ENCODE data around the gene TLE5. TPM values are rescaled to one million over a fixed set of nuclear protein-coding genes. Genes with fewer than 3 reads are reported as not detected.

TLE5 gene
- total RNA-seq, 2 experiments from 2014 or later: 722 to 793 TPM

DNA sequence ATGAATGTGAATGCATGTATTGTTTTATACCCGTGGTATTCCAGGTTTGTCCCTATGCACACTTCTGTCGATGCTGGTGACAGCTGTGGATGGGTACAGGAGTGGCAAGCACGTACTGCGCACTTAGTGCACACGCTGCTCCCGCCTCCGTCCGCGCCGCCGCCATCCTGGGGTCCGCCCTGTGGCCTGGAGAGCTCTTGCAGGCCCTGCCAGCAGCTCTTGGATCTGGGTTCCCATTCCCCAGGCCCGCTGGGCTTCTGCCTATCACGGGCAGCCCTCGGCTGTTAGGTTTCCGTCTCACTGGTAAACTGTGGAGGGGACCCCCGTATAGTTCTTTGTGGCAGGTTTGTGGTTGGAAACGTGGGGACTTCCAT is 35.8 kb upstream of the TLE5 start:
- H3K4me3 Mint-ChIP-seq: peak overlapping the region; percentile 25
- POLR2A ChIA-PET: interaction anchor here (0.9 kb wide), 1 partner anchor 62 kb away, joined by 3 read pairs; no protein-coding TSS in a partner anchor

DNA sequence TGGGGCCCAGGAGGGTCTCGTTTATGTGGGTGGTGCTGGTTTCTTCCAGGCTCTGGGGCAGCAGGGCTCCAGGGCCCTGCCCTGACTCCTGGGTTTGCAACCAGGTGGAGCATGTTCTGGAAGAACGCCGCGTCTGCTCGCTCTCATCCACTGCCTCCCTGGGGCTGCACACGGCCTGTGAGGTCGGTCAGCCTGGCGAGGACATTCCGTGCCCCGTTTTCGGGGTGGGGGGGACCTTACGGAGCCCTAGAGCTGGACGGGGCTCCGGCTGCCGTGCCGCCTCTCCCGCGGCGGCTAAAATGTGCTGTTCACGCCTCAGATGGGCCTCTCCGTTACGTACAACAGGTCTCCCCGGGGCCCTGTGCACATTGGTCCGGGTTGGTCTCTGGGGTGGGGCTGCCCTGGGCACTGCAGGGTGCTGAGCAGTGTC is 35.2 kb upstream of the TLE5 start:
- TF ChIP-seq, protein P1, sequence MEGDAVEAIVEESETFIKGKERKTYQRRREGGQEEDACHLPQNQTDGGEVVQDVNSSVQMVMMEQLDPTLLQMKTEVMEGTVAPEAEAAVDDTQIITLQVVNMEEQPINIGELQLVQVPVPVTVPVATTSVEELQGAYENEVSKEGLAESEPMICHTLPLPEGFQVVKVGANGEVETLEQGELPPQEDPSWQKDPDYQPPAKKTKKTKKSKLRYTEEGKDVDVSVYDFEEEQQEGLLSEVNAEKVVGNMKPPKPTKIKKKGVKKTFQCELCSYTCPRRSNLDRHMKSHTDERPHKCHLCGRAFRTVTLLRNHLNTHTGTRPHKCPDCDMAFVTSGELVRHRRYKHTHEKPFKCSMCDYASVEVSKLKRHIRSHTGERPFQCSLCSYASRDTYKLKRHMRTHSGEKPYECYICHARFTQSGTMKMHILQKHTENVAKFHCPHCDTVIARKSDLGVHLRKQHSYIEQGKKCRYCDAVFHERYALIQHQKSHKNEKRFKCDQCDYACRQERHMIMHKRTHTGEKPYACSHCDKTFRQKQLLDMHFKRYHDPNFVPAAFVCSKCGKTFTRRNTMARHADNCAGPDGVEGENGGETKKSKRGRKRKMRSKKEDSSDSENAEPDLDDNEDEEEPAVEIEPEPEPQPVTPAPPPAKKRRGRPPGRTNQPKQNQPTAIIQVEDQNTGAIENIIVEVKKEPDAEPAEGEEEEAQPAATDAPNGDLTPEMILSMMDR (IDR thresholded peaks at IDR 0.05): no peak
- Histone ChIP-seq H3K36me3 (ENCODE audit: insufficient read depth, low read length) (no peaks in the 10 kb centered on the region), H3K4me1 (ENCODE audit: insufficient read depth, low read length) (peaks cover 47% of the 10 kb centered on the region), H3K9me3 (ENCODE audit: control insufficient read depth in 1 of 2, insufficient read depth in 1 of 2, low read length in 2 of 2) (no peaks in the 10 kb centered on the region), H3K27ac (ENCODE audit: low read depth in 1 of 2, low read length in 2 of 2) (no peak overlapping the region), H3K27me3 (ENCODE audit: control insufficient read depth in 1 of 2, insufficient read depth in 2 of 2, low read length in 2 of 2) (peaks cover 3 to 32% of the 10 kb centered on the region in 2 experiments), H3K4me3 (ENCODE audit: low read length) (no peak overlapping the region)
- intact Hi-C loops (cut with DNase I, micrococcal nuclease): no loop called here
- Mint-ChIP-seq H3K4me1 (ENCODE audit: low read depth) (peaks cover 32% of the 10 kb centered on the region), H3K4me3 (peak overlapping the region; percentile 25), H3K27ac (peak overlapping the region; percentile 53), H3K27me3 (peaks cover 18% of the 10 kb centered on the region), H3K9me3 (no peaks in the 10 kb centered on the region), H3K36me3 (ENCODE audit: low read depth) (no peaks in the 10 kb centered on the region)
- ChIA-PET CTCF (interaction anchor here (0.9 to 2.3 kb wide), 2 partner anchors 21 to 147 kb away, joined by 3 to 6 read pairs; no protein-coding TSS in a partner anchor), POLR2A (no interaction called here)
- DNase-seq: no peak
- no peak for ATAC-seq (ENCODE audit: poor library complexity)

More for the DNA sequence above, 35.8 kb upstream of the TLE5 start:
- DNase-seq (no peak), ATAC-seq (ENCODE audit: poor library complexity) (no peak)
- Mint-ChIP-seq H3K4me1 (ENCODE audit: low read depth) (peaks cover 32% of the 10 kb centered on the region), H3K27ac (peak overlapping the region; percentile 53), H3K9me3 (no peaks in the 10 kb centered on the region), H3K36me3 (ENCODE audit: low read depth) (no peaks in the 10 kb centered on the region), H3K27me3 (peaks cover 18% of the 10 kb centered on the region)
- H3K27ac ChIP-seq (ENCODE audit: low read depth in 1 of 2, low read length in 2 of 2): no peak overlapping the region
- CTCF ChIA-PET: interaction anchor here (2.3 kb wide), 1 partner anchor 22 kb away, joined by 6 read pairs; no protein-coding TSS in a partner anchor
- no peaks in the 10 kb centered on the region for H3K9me3 ChIP-seq (ENCODE audit: control insufficient read depth in 1 of 2, insufficient read depth in 1 of 2, low read length in 2 of 2)
- peaks cover 47% of the 10 kb centered on the region for H3K4me1 ChIP-seq (ENCODE audit: insufficient read depth, low read length)
- peaks cover 3 to 32% of the 10 kb centered on the region in 2 experiments for H3K27me3 ChIP-seq (ENCODE audit: control insufficient read depth in 1 of 2, insufficient read depth in 2 of 2, low read length in 2 of 2)
- TF ChIP-seq, protein P1 (IDR thresholded peaks at IDR 0.05): no peak
- no peak overlapping the region for H3K4me3 ChIP-seq (ENCODE audit: low read length)
- H3K36me3 ChIP-seq (ENCODE audit: insufficient read depth, low read length): no peaks in the 10 kb centered on the region
- intact Hi-C loops (cut with DNase I, micrococcal nuclease): no loop called here

DNA sequence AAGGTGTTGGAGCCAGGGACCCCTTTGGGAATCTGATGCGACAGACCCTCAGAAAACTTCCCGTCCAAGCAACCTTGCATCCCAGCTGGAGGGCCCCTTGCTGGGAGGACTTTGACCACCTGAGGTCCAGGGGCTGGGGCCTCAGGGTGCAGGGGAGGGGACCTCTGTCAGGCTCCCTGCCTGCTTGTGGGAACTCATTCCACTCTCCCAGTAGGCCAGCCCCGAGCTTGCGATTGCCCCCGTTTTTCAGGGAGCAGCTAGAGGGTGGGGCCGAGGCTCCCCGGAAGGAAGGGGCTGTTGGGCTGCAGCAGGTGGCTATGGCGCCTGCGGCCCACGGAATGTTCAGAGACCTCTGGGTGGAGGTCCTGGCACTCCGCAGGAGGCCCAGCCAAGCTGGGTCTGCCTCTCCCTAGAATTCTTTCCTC is 34.6 kb upstream of the TLE5 start:
- intact Hi-C loops (cut with DNase I, micrococcal nuclease): no loop called here
- no peak for ATAC-seq (ENCODE audit: poor library complexity)
- no peak overlapping the region for H3K27ac Mint-ChIP-seq
- peaks cover 32% of the 10 kb centered on the region for H3K4me1 Mint-ChIP-seq (ENCODE audit: low read depth)
- CTCF ChIA-PET: interaction anchor here (0.9 kb wide), 1 partner anchor 147 kb away, joined by 3 read pairs; no protein-coding TSS in a partner anchor
- no peak for DNase-seq
- H3K9me3 ChIP-seq (ENCODE audit: control insufficient read depth in 1 of 2, insufficient read depth in 1 of 2, low read length in 2 of 2): no peaks in the 10 kb centered on the region
- H3K27ac ChIP-seq (ENCODE audit: low read depth in 1 of 2, low read length in 2 of 2): no peak overlapping the region
- H3K27me3 ChIP-seq (ENCODE audit: control insufficient read depth in 1 of 2, insufficient read depth in 2 of 2, low read length in 2 of 2): peaks cover 3 to 32% of the 10 kb centered on the region in 2 experiments
- H3K4me3 ChIP-seq (ENCODE audit: low read length): no peak overlapping the region
- H3K4me1 ChIP-seq (ENCODE audit: insufficient read depth, low read length): peaks cover 47% of the 10 kb centered on the region
- no peaks in the 10 kb centered on the region for H3K36me3 ChIP-seq (ENCODE audit: insufficient read depth, low read length)
- peaks cover 18% of the 10 kb centered on the region for H3K27me3 Mint-ChIP-seq
- TF ChIP-seq, protein P1 (IDR thresholded peaks at IDR 0.05): no peak
- H3K4me3 Mint-ChIP-seq: no peak overlapping the region
- no peaks in the 10 kb centered on the region for H3K9me3 Mint-ChIP-seq
- POLR2A ChIA-PET: interaction anchor here (1.0 kb wide), 1 partner anchor 62 kb away, joined by 3 read pairs; no protein-coding TSS in a partner anchor
- no peaks in the 10 kb centered on the region for H3K36me3 Mint-ChIP-seq (ENCODE audit: low read depth)
